Endodermal cell (in vitro differentiated cells): Measurements from ENCODE around the gene RSPRY1. TPM values are rescaled to one million over a fixed set of nuclear protein-coding genes. Genes with fewer than 3 reads are reported as not detected.

Experiments used
- DNase-seq: peaks from one replicate; pipeline ENCODE4 v3.0.0-alpha.2; 2017
- H3K27ac ChIP-seq: 2 replicates; pipeline ENCODE4 v1.5.1; 2013; ENCODE audit warnings: mild to moderate bottlenecking, low read depth, low read length, moderate library complexity
- H3K27me3 ChIP-seq: 2 replicates; pipeline ENCODE4 v1.6.1; 2013; ENCODE audit warnings: mild to moderate bottlenecking, low read length, moderate library complexity; ENCODE audit not compliant: insufficient read depth, control insufficient read depth, poor library complexity, severe bottlenecking
- H3K36me3 ChIP-seq: 2 replicates; pipeline ENCODE4 v1.7.0; 2013; ENCODE audit warnings: mild to moderate bottlenecking, low read length, moderate library complexity; ENCODE audit not compliant: control insufficient read depth, insufficient read depth
- H3K4me1 ChIP-seq: one replicate; pipeline ENCODE4 v1.7.0; 2013; ENCODE audit warnings: low read length; ENCODE audit not compliant: control insufficient read depth, insufficient read depth
- H3K4me3 ChIP-seq: 2 replicates; pipeline ENCODE4 v1.5.1; 2013; ENCODE audit warnings: mild to moderate bottlenecking, low read length, moderate library complexity
- H3K9ac ChIP-seq: 2 replicates; pipeline ENCODE4 v1.6.1; 2013; ENCODE audit warnings: mild to moderate bottlenecking, low read length, moderate library complexity; ENCODE audit not compliant: poor library complexity, severe bottlenecking; ENCODE audit errors: extremely low read depth
- H3K9me3 ChIP-seq: 2 replicates; pipeline ENCODE4 v1.6.1; 2013; ENCODE audit warnings: mild to moderate bottlenecking, low read length, moderate library complexity; ENCODE audit not compliant: control insufficient read depth
- H3K27ac Mint-ChIP-seq: 2 replicates; pipeline ENCODE4 v1.8.0; 2020; ENCODE audit warnings: mixed read lengths
- H3K27me3 Mint-ChIP-seq: 2 replicates; pipeline ENCODE4 v1.8.0; 2021; ENCODE audit warnings: mild to moderate bottlenecking, mixed read lengths; ENCODE audit not compliant: insufficient read depth
- H3K36me3 Mint-ChIP-seq: 2 replicates; pipeline ENCODE4 v1.8.0; 2020; ENCODE audit warnings: low read depth, mixed read lengths
- H3K4me1 Mint-ChIP-seq: 2 replicates; pipeline ENCODE4 v1.8.0; 2020; ENCODE audit warnings: mixed read lengths
- H3K4me3 Mint-ChIP-seq: 2 replicates; pipeline ENCODE4 v1.8.0; 2020; ENCODE audit warnings: mild to moderate bottlenecking, moderate library complexity, mixed read lengths
- H3K9me3 Mint-ChIP-seq: 2 replicates; pipeline ENCODE4 v1.8.0; 2020; ENCODE audit warnings: mild to moderate bottlenecking, mixed read lengths
- WGBS, 2 experiments: methylation state at CpG; one replicate each; pipeline versions ENCODE4 v1.1.5 to v1.1.7; 2013; ENCODE audit warnings: missing lambda C conversion rate in 2 of 2, mixed read lengths in 1 of 2; ENCODE audit not compliant: insufficient coverage in 1 of 2, insufficient read length in 1 of 2; 5-methylcytosine and 5-hydroxymethylcytosine counted together
- total RNA-seq, 2 donors: library from RNA; stranded (reverse); fragmentation: NEBNext Ultra II Directional in 1 of 2; extraction: Animal tissue kit (Norgen Biotek cat#: 25700) in 1 of 2; gene quantifications; 2 replicates in 1 of 2; 3 replicates in 1 of 2; pipeline ENCODE4 v1.2.1, GENCODE V29; 2021
- TF ChIP-seq, protein P1 (sequence below): fragments of 200-600 bp; sonication (generic); conservative IDR thresholded peaks from 2 replicates; pipeline ENCODE4 v1.5.0; 2021; ENCODE audit warnings: antibody characterized with exemption, mild to moderate bottlenecking

Gene RSPRY1
- total RNA-seq, 2 donors from 2014 or later, result 40.3 to 46.5 TPM

GRCh38 chr16:57268804-57269800, 83.0 kb downstream of the RSPRY1 start:
- H3K27ac Mint-ChIP-seq, result peak overlapping the region; percentile 72
- H3K4me1 Mint-ChIP-seq, result peaks cover 25% of the 10 kb centered on the region
- no peaks in the 10 kb centered on the region for H3K9me3 ChIP-seq
- H3K9me3 Mint-ChIP-seq, result no peaks in the 10 kb centered on the region
- H3K36me3 Mint-ChIP-seq, result no peaks in the 10 kb centered on the region
- peak overlapping the region; percentile 16 for H3K9ac ChIP-seq
- H3K4me3 Mint-ChIP-seq, result no peak overlapping the region
- H3K4me3 ChIP-seq, result no peak overlapping the region
- WGBS, 2 experiments, result 76 to 81% methylated on average over 12 to 14 of the region's 14 CpGs
- TF ChIP-seq, protein P1, sequence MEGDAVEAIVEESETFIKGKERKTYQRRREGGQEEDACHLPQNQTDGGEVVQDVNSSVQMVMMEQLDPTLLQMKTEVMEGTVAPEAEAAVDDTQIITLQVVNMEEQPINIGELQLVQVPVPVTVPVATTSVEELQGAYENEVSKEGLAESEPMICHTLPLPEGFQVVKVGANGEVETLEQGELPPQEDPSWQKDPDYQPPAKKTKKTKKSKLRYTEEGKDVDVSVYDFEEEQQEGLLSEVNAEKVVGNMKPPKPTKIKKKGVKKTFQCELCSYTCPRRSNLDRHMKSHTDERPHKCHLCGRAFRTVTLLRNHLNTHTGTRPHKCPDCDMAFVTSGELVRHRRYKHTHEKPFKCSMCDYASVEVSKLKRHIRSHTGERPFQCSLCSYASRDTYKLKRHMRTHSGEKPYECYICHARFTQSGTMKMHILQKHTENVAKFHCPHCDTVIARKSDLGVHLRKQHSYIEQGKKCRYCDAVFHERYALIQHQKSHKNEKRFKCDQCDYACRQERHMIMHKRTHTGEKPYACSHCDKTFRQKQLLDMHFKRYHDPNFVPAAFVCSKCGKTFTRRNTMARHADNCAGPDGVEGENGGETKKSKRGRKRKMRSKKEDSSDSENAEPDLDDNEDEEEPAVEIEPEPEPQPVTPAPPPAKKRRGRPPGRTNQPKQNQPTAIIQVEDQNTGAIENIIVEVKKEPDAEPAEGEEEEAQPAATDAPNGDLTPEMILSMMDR, result no peak
- peak; percentile 81 for DNase-seq
- peaks cover 15% of the 10 kb centered on the region for H3K4me1 ChIP-seq
- H3K36me3 ChIP-seq, result no peaks in the 10 kb centered on the region
- H3K27ac ChIP-seq, result no peak overlapping the region
- H3K27me3 ChIP-seq, result no peaks in the 10 kb centered on the region
- H3K27me3 Mint-ChIP-seq, result no peaks in the 10 kb centered on the region

GRCh38 chr16:57270221-57271062, 84.3 kb downstream of the RSPRY1 start:
- Histone ChIP-seq H3K4me3 (no peak overlapping the region), H3K27me3 (no peaks in the 10 kb centered on the region), H3K9ac (no peak overlapping the region), H3K9me3 (no peaks in the 10 kb centered on the region), H3K36me3 (no peaks in the 10 kb centered on the region), H3K4me1 (peaks cover 15% of the 10 kb centered on the region), H3K27ac (no peak overlapping the region)
- DNase-seq, result peak; percentile 73
- Mint-ChIP-seq H3K9me3 (no peaks in the 10 kb centered on the region), H3K4me1 (peaks cover 25% of the 10 kb centered on the region), H3K4me3 (no peak overlapping the region), H3K36me3 (no peaks in the 10 kb centered on the region), H3K27ac (peak overlapping the region; percentile 55), H3K27me3 (no peaks in the 10 kb centered on the region)
- TF ChIP-seq, protein P1, result no peak
- 75 to 85% methylated on average over 14 to 24 of the region's 25 CpGs for WGBS, 2 experiments

GRCh38 chr16:57271063-57271345, 84.9 kb downstream of the RSPRY1 start:
- DNase-seq, result no peak
- H3K4me3 ChIP-seq, result no peak overlapping the region
- no peaks in the 10 kb centered on the region for H3K36me3 Mint-ChIP-seq
- no peaks in the 10 kb centered on the region for H3K36me3 ChIP-seq
- H3K9me3 ChIP-seq, result no peaks in the 10 kb centered on the region
- no peak overlapping the region for H3K4me3 Mint-ChIP-seq
- WGBS, 2 experiments, result 82 to 95% methylated on average over 6 to 7 of the region's 7 CpGs
- TF ChIP-seq, protein P1, result no peak
- no peak overlapping the region for H3K9ac ChIP-seq
- no peaks in the 10 kb centered on the region for H3K9me3 Mint-ChIP-seq
- H3K4me1 Mint-ChIP-seq, result peaks cover 25% of the 10 kb centered on the region
- H3K27me3 Mint-ChIP-seq, result no peaks in the 10 kb centered on the region
- no peaks in the 10 kb centered on the region for H3K27me3 ChIP-seq
- no peak overlapping the region for H3K27ac Mint-ChIP-seq
- H3K27ac ChIP-seq, result no peak overlapping the region
- H3K4me1 ChIP-seq, result peaks cover 15% of the 10 kb centered on the region
